HG02798 (cell line): ENCODE results near the gene MAN1B1.
A peak's percentile ranks its signal among the peaks of the same experiment; 100 is the strongest.
"Not testable (repeated sequence)": the region's sequence is repeated elsewhere in the genome, so short reads cannot be mapped to it uniquely, and the experiment has no call there.

Experiments used
- ATAC-seq: cut with Tn5 transposase; IDR thresholded peaks from one replicate; pipeline ENCODE4 v1.9.1; 2021; ENCODE audit warnings: mild to moderate bottlenecking; ENCODE audit not compliant: unreplicated experiment, poor library complexity

Gene MAN1B1

GRCh38 chr9:137122796-137123467 lies 36.1 kb downstream of the MAN1B1 start:
- not testable (repeated sequence) for ATAC-seq

DNA sequence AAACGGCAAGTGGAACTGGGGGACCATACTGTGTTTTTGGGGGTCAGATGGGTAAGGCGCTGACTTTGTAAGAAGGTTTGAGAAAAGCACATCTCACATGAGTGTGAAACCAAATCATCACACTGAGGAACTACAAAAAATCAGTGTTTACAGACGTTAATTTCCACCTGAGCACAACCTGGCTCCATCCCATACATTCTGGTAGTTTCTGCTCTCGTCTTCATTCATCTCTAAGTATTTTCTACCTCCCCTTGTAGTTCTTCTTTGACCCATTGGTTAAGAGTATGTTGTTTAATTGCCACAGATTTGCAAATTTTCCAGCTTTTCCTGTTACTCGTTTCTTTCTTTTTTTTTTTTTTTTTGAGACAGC lies 36.7 kb downstream of the MAN1B1 start:
- ATAC-seq: no peak

DNA sequence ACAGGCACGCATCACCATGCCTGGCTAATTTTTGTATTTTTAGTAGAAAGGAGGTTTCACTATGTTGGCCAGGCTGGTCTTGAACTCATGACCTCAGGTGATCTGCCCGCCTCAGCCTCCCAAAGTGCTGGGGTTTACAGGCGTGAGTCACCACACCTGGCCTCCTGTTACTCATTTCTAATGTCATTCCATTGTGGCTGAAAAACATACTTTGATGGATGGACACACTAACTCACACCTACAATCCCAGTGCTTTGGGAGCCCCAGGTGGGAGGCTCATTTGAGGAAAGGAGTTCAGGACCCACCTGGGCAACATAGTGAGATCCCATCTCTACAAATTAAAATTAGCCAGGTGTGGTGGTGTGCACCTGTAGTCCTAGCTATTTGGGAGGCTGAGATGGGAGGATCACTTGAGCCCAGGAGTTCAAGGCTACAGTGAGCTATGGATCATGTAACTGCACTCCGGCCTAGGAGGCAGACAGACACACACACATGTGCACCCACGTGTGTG lies 37.2 kb downstream of the MAN1B1 start:
- not testable (repeated sequence) for ATAC-seq

DNA sequence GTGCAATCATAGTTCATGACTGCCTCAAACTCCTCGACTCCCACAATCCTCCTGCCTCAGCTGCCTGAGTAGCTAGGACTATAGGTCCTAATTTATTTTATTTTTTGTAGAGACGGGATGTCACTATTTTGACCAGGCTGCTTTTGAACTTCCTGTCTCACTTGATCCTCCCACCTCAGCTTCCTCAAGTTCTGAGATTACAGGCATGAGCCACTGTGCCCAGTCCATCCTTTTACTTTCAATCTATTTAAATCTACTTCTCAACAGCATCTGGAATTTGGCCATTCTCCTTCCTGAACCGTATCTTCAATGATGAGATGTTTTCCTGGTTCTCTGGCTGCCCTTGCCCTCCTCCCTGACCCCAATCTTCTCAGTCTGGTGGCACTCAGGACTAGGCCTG lies 40.0 kb downstream of the MAN1B1 start:
- no peak for ATAC-seq

GRCh38 chr9:137127301-137128157 lies 40.7 kb downstream of the MAN1B1 start:
- ATAC-seq: no peak

GRCh38 chr9:137128158-137128861 lies 41.5 kb downstream of the MAN1B1 start:
- no peak for ATAC-seq

DNA sequence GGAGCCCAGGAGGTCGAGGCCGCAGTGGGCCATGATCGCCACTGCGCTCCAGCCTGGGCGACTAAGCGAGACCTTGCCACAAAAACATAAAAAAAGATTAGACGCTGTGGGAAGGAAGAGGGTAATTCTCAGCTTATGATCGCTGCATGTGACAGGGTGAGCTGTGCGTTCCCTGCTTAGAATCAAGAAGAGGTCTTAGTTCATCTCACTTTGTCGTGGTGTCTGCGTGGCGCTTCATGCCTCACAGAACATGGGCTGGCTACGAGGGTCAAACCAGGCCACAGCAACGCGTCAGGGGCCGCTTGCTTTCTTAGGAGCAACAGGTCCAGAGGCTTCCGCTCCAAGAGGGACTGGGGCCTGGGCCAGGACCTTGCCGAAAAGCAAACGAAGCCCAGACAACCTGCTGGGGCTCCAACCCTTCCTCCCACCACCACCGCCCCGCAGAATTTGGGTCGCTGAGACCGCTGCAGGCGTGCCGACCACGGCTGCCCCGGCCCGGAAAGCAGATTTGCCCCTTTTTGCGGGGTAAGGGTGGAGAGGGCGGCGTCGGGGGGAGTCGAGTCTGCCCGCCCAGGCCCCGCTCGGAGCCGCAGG lies 42.2 kb downstream of the MAN1B1 start:
- peak; percentile 8 for ATAC-seq

DNA sequence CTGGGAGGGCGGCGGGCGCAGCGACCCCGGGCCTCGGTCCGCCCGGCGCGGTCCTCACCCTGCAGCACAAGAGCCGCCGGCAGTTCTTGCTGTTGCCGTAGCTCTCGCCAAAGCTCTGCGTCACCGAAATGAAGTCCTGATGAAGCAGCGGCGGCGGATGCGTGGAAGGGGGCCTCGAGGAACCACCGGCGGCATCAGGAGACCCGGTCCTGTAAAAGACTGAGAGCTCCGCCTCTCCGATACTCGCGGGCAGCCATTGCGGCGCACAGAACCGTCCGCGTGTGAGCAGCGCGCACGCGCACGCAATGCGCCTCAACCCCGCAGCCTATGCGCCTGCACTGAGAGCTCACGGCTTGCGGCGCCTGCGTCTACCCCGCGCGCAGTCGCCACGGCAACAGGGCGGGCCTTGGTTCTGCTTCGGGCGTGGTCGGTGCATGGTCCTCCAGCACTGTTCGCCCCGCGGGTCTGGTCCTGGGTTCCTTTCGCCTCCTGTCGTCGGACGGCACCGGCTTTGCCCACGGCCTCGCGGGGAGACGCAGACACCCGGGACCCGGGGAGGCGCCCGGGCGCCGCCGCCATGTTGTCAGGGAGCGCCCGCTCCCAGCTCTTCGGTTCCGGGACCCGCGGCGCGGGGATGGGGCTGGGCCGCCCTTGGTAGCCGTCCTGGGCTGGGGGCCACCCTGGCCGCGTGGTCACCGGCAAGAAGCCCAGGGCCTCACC lies 42.8 kb downstream of the MAN1B1 start:
- peak; percentile 91 for ATAC-seq

GRCh38 chr9:137130176-137130755 lies 43.5 kb downstream of the MAN1B1 start:
- peak; percentile 28 for ATAC-seq

- ATAC-seq: no peak
Observed at GRCh38 chr9:137134191-137134590, 47.4 kb downstream of the MAN1B1 start.

DNA sequence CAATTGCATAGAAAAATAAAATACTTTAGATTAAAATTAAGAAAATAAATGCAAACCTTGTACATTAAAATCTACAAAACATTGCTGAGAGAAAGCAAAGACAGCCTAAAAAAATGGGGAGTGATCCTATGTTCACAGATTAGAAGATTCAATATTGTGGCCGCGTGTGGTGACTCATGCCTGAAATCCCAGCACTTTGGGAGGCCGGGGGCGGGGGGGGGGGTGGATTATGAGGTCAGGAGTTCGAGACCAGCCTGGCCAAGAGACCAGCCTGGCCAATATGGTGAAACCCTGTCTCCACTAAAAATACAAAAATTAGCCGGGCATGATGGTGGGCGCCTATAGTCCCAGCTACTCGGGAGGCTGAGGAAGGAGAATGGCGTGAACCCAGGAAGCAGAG lies 48.4 kb downstream of the MAN1B1 start:
- not testable (repeated sequence) for ATAC-seq

DNA sequence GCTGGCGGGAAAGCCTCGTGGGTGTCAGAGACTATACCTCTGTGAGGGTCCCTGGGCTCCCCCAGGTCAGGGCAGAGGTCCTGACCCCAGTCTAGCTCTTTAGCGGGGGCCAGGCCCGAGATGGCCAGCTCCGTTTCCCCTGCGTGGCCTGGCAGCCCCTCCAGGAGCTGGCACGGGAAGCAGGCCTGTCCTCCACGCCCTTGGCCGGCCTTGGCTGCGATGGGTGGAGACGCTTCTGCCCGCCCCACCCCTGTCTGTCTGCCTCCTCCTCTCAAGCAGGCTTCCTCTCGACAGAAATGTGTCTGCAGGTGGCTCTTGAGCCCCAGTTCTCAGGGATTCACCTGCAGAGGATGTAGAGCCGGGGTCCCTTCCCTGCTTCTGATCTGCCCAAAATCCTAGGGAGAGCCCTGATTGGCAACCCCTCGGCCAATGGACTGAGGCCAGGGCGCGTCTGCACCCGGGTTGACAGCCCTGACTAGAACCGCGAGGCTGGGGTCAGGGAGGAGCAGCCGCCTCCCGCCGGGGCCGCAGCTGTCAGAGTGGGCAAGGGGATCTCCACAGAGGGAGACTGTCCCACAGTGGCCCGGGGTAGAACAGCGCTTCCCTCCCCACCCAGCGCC lies 49.6 kb downstream of the MAN1B1 start:
- ATAC-seq: no peak

DNA sequence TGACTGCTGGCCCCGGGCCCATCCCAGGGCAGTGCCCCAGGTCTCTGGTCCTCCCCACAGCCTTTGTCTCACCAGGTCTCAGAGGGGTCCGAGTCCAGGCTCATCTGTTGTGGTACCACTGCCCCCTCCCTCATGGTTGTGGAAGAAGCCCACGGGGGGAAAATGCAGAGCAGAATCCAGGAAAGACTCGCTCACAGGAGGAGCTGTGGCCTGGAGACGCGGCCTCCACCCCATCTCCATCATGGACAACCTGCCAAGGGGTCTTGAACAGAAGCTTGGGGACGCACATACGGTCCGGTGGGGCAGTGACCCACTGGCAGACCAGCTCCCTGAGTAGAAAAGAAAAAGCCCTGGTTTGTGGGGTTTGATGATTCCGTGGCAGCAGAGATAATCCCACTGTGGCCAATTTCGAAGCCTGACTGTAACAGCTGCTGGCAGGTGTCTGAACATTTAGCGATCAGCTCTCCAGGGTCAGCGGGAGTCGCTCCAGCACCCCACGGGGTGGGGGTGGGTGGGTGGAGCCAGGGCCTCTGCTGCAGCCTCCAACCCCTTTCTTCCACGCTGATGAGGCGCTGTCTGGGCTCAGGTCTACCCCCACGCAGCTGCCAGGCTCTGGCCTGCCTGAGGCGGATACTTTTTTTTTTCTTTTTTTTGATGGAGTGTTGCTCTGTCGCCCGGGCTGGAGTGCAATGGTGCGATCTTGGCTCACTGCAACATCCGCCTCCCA lies 50.3 kb downstream of the MAN1B1 start:
- no peak for ATAC-seq

GRCh38 chr9:137138058-137138721 lies 51.4 kb downstream of the MAN1B1 start:
- no peak for ATAC-seq

DNA sequence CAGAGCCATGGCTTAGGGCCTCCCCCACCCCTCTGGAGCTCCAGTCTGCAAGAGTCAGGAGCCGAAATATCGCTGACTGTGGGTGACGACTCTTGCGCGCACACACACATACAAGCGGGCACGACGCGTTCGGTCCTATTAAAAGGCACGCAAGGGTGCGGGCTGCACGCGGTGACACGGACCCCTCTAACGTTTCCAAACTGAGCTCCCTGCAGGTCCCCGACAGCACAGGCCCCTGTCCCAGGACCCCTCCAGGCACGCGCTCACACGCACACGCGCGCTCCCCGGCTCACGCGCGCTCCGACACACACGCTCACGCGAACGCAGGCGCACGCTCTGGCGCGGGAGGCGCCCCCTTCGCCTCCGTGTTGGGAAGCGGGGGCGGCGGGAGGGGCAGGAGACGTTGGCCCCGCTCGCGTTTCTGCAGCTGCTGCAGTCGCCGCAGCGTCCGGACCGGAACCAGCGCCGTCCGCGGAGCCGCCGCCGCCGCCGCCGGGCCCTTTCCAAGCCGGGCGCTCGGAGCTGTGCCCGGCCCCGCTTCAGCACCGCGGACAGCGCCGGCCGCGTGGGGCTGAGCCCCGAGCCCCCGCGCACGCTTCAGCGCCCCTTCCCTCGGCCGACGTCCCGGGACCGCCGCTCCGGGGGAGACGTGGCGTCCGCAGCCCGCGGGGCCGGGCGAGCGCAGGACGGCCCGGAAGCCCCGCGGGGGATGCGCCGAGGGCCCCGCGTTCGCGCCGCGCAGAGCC lies 52.1 kb downstream of the MAN1B1 start, which contains the start of gene GRIN1:
TSS of gene GRIN1 (plus strand) at position 433 of the 746 bp plus-strand sequence. CDS start 333 bp downstream, outside the sequence.
- no peak for ATAC-seq

DNA sequence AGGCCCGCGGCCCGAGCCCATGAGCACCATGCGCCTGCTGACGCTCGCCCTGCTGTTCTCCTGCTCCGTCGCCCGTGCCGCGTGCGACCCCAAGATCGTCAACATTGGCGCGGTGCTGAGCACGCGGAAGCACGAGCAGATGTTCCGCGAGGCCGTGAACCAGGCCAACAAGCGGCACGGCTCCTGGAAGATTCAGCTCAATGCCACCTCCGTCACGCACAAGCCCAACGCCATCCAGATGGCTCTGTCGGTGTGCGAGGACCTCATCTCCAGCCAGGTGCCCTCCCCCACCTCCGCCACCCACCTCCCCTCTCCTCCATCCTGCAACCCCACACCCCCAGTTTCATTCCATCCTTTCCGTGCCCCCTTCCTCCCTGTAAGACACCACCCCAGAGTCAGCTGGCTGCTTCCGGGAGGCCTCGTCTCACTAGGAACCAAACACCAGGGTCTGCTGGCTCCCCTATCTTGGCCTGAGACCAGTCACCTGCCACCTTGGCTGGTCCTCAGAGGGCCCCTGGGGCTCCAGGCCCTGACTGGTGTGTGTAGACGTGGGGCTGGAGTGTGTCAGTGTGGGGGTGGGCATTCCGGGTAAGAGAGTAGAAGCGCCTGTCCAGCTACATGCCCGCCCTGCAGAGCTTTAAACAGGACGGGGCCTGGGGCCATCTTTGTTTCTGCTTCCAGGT lies 52.8 kb downstream of the MAN1B1 start:
- ATAC-seq: no peak
